Adipocyte (in vitro differentiated cells): ENCODE data around the gene KDM3B.
"Not testable (repeated sequence)": the region's sequence is repeated elsewhere in the genome, so short reads cannot be mapped to it uniquely, and the experiment has no call there.

Source experiments
- DNase-seq: peaks from one replicate; pipeline ENCODE4 v3.0.0-alpha.2; 2015; ENCODE audit warnings: low read depth
- H3K27me3 ChIP-seq: replicated peaks from 2 replicates; pipeline ENCODE4 v1.7.0; 2013; ENCODE audit warnings: mild to moderate bottlenecking, low read length, moderate library complexity; ENCODE audit not compliant: control insufficient read depth, insufficient read depth
- H3K36me3 ChIP-seq: 2 replicates; pipeline ENCODE4 v1.7.0; 2013; ENCODE audit warnings: low read length, mild to moderate bottlenecking, moderate library complexity; ENCODE audit not compliant: control insufficient read depth, insufficient read depth, severe bottlenecking
- H3K4me1 ChIP-seq: 2 replicates; pipeline ENCODE4 v1.7.0; 2013; ENCODE audit warnings: mild to moderate bottlenecking, low read length, moderate library complexity; ENCODE audit not compliant: control insufficient read depth, insufficient read depth
- H3K4me3 ChIP-seq: 2 replicates; pipeline ENCODE4 v1.7.0; 2013; ENCODE audit warnings: mild to moderate bottlenecking, low read length, moderate library complexity
- H3K9ac ChIP-seq: 2 replicates; pipeline ENCODE4 v1.7.0; 2013; ENCODE audit warnings: mild to moderate bottlenecking, low read length, moderate library complexity
- H3K9me3 ChIP-seq: 2 replicates; pipeline ENCODE4 v1.7.0; 2013; ENCODE audit warnings: mild to moderate bottlenecking, low read length, moderate library complexity; ENCODE audit not compliant: control insufficient read depth

The KDM3B gene

GRCh38 chr5:138369706-138370105 lies 17.2 kb downstream of the KDM3B start:
- no peaks in the 10 kb centered on the region for H3K9me3 ChIP-seq
- H3K9ac ChIP-seq = no peak overlapping the region
- H3K4me1 ChIP-seq = peaks cover 28% of the 10 kb centered on the region
- H3K27me3 ChIP-seq = no peaks in the 10 kb centered on the region
- H3K4me3 ChIP-seq = no peak overlapping the region
- no peak for DNase-seq
- H3K36me3 ChIP-seq = peaks cover 6% of the 10 kb centered on the region

DNA sequence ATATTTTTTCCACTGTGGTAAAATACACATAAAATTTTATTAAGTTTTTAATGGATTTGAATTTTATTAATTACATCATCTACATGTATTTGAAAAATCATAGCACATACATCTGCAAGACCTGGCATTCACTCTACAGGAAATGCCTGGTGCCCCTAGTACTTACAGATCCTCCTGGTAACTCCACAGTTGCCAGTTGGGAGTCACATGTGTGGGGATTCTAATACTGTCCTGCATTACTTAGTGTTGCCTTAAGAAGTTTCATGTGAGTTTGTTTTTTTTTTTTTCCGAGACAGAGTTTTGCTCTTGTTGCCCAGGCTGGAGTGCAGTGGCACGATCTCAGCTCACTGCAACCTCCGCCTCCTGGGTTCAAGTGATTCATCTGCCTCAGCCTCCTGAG lies 18.1 kb downstream of the KDM3B start:
- no peaks in the 10 kb centered on the region for H3K9me3 ChIP-seq
- no peak for DNase-seq
- no peaks in the 10 kb centered on the region for H3K27me3 ChIP-seq
- H3K9ac ChIP-seq = no peak overlapping the region
- no peak overlapping the region for H3K4me3 ChIP-seq
- peaks cover 10% of the 10 kb centered on the region for H3K36me3 ChIP-seq
- H3K4me1 ChIP-seq = peaks cover 28% of the 10 kb centered on the region

DNA sequence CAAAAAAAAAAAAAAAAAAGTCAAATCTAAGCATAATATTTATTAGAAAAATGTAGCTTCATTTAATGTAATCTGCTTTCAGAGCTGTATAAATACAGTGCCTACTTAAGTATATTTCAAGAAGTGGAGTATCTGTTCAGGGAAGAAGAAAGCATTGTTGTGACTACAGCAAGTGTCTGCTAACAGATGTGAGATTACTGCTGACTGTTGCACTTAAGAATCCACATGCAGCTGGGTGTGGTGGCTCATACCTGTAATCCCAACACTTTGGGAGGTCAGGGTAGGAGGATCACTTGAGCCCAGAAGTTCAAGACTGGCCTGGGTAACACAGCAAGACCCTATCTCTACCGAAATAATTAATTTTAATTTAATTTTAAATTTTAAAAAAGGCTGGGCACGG lies 19.0 kb downstream of the KDM3B start:
- DNase-seq = no peak
- no peaks in the 10 kb centered on the region for H3K27me3 ChIP-seq
- H3K4me3 ChIP-seq = no peak overlapping the region
- H3K4me1 ChIP-seq = peaks cover 28% of the 10 kb centered on the region
- H3K36me3 ChIP-seq = peaks cover 10% of the 10 kb centered on the region
- no peak overlapping the region for H3K9ac ChIP-seq
- H3K9me3 ChIP-seq = no peaks in the 10 kb centered on the region

- Histone ChIP-seq H3K36me3 (peaks cover 14% of the 10 kb centered on the region), H3K9me3 (no peaks in the 10 kb centered on the region)
Measured at GRCh38 chr5:138372225-138372624, 19.7 kb downstream of the KDM3B start.

GRCh38 chr5:138372653-138373052 lies 20.2 kb downstream of the KDM3B start:
- H3K4me1 ChIP-seq = peaks cover 28% of the 10 kb centered on the region
- H3K9me3 ChIP-seq = no peaks in the 10 kb centered on the region
- no peak overlapping the region for H3K9ac ChIP-seq
- H3K36me3 ChIP-seq = peaks cover 18% of the 10 kb centered on the region
- H3K4me3 ChIP-seq = no peak overlapping the region
- no peaks in the 10 kb centered on the region for H3K27me3 ChIP-seq
- no peak for DNase-seq

More at GRCh38 chr5:138372225-138372624, 19.7 kb downstream of the KDM3B start:
- H3K4me3 ChIP-seq = no peak overlapping the region
- H3K9ac ChIP-seq = no peak overlapping the region
- no peak for DNase-seq
- no peaks in the 10 kb centered on the region for H3K27me3 ChIP-seq
- peaks cover 28% of the 10 kb centered on the region for H3K4me1 ChIP-seq

DNA sequence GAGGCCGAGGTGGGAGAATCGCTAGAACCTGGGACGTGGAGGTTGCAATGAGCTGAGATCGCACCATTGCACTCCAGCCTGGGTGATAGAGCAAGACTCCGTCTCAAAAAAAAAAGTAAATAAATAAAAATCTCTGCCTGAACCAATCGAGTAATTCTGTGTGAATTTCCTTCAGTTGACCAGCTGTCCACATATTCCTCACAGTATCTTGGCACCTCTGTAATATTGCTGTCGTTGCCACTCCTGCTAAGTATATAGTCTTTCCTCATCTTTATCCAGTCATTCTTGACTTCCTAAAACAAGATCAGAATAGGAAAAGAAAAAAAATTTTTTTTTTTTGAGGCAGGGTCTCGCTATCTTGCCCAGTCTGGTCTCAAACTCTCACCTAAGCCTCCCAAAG lies 29.9 kb downstream of the KDM3B start:
- no peak overlapping the region for H3K4me3 ChIP-seq
- DNase-seq = no peak
- no peaks in the 10 kb centered on the region for H3K9me3 ChIP-seq
- H3K27me3 ChIP-seq = no peaks in the 10 kb centered on the region
- H3K36me3 ChIP-seq = peaks cover 71% of the 10 kb centered on the region
- H3K9ac ChIP-seq = no peak overlapping the region
- H3K4me1 ChIP-seq = no peaks in the 10 kb centered on the region

- Histone ChIP-seq H3K9ac (no peak overlapping the region), H3K36me3 (peaks cover 50% of the 10 kb centered on the region), H3K27me3 (no peaks in the 10 kb centered on the region), H3K4me3 (no peak overlapping the region), H3K9me3 (no peaks in the 10 kb centered on the region), H3K4me1 (peaks cover 5% of the 10 kb centered on the region)
- DNase-seq = no peak
Measured at GRCh38 chr5:138385660-138386059, 33.2 kb downstream of the KDM3B start.

DNA sequence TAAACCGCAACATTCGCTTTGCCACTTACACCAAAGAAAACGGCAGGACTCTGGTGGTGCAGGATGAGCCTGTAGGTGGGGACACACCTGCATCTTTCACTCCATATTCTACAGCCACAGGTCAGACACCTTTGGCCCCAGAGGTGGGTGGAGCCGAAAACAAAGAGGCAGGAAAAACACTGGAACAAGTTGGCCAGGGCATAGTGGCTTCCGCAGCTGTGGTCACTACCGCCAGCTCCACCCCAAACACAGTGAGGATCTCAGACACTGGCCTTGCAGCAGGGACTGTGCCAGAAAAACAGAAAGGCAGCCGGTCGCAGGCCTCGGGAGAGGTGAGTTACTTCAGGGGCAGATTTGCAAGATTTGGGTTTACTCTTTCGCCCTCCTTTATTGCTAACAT lies 33.8 kb downstream of the KDM3B start:
- Histone ChIP-seq H3K27me3 (no peaks in the 10 kb centered on the region), H3K36me3 (peaks cover 50% of the 10 kb centered on the region), H3K9me3 (no peaks in the 10 kb centered on the region), H3K4me3 (no peak overlapping the region), H3K9ac (no peak overlapping the region), H3K4me1 (peaks cover 5% of the 10 kb centered on the region)
- DNase-seq = no peak

DNA sequence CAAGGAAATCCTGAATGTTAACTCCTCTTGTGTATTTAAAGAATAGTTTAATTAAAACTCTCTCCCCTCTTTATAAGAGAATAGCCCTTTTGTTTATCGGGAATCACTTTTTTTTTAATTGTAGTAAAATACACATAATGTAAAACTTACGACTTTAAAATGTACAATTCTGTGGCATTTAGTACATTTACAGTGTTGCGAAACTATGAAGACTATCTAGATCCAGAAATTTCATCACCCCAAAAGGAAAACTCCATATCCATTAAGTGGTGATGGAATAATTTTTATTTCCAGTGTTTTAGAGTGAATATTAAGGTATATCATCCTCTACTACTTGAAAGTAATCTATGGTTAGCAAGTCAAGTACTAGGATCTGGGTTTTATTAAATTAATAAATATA lies 36.8 kb downstream of the KDM3B start:
- Histone ChIP-seq H3K9ac (no peak overlapping the region), H3K4me3 (no peak overlapping the region), H3K36me3 (peaks cover 60% of the 10 kb centered on the region), H3K9me3 (no peaks in the 10 kb centered on the region), H3K4me1 (peaks cover 20% of the 10 kb centered on the region), H3K27me3 (no peaks in the 10 kb centered on the region)
- peak; percentile 63 for DNase-seq

DNA sequence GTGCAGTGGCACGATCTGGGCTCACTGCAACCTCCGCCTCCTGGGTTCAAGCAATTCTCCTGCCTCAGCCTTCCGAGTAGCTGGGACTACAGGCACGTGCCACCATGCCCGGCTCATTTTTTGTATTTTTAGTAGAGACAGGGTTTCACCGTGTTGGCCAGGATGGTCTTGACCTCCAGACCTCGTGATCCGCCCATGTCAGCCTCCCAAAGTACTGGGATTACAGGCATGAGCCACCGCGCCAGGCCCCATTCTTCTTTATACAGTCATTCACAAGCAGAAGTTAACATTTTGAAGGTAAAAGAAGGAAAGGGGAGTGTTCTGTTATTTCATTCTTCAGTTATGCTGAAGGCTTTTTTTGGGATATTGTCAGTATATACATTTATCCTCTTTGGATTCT lies 37.4 kb downstream of the KDM3B start:
- not testable (repeated sequence) for DNase-seq, H3K9me3 ChIP-seq, H3K9ac ChIP-seq, H3K27me3 ChIP-seq, H3K4me3 ChIP-seq
- H3K36me3 ChIP-seq = peaks cover 66% of the 10 kb centered on the region
- peaks cover 20% of the 10 kb centered on the region for H3K4me1 ChIP-seq

DNA sequence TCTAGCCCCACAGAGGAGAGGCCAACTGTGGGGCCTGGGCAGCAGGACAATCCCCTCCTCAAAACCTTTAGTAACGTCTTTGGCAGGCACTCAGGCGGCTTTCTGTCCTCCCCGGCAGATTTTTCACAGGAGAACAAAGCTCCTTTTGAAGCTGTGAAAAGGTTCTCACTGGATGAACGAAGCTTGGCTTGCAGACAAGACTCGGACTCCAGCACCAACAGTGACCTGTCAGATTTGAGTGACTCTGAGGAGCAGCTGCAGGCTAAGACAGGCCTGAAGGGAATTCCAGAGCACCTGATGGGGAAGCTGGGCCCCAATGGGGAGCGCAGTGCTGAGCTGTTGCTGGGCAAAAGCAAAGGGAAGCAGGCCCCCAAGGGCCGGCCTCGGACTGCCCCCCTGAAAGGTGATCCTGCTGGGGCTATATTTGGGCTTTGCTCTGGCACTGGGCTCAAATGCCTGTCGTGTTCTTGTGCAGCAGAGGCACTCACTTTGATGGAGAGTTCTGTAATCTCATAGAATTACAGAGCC lies 39.4 kb downstream of the KDM3B start:
- Histone ChIP-seq H3K36me3 (peaks cover 61% of the 10 kb centered on the region), H3K9me3 (no peaks in the 10 kb centered on the region), H3K4me3 (no peak overlapping the region), H3K9ac (no peak overlapping the region), H3K27me3 (no peaks in the 10 kb centered on the region), H3K4me1 (peaks cover 20% of the 10 kb centered on the region)
- no peak for DNase-seq

GRCh38 chr5:138402640-138403039 lies 50.2 kb downstream of the KDM3B start:
- Histone ChIP-seq H3K9ac (no peak overlapping the region), H3K4me1 (no peaks in the 10 kb centered on the region), H3K4me3 (no peak overlapping the region), H3K27me3 (no peaks in the 10 kb centered on the region), H3K9me3 (no peaks in the 10 kb centered on the region), H3K36me3 (peaks cover 56% of the 10 kb centered on the region)
- no peak for DNase-seq
